Hematopoietic multipotent progenitor cell treated with erythropoietin and hydrocortisone succinate and interleukin-3 and kit ligand, for 6 days (in vitro differentiated cells): ENCODE results near the gene TEX48.

Source experiments
- DNase-seq: peaks from one replicate; pipeline ENCODE4 v3.0.0-alpha.2; 2015

Gene TEX48

DNA sequence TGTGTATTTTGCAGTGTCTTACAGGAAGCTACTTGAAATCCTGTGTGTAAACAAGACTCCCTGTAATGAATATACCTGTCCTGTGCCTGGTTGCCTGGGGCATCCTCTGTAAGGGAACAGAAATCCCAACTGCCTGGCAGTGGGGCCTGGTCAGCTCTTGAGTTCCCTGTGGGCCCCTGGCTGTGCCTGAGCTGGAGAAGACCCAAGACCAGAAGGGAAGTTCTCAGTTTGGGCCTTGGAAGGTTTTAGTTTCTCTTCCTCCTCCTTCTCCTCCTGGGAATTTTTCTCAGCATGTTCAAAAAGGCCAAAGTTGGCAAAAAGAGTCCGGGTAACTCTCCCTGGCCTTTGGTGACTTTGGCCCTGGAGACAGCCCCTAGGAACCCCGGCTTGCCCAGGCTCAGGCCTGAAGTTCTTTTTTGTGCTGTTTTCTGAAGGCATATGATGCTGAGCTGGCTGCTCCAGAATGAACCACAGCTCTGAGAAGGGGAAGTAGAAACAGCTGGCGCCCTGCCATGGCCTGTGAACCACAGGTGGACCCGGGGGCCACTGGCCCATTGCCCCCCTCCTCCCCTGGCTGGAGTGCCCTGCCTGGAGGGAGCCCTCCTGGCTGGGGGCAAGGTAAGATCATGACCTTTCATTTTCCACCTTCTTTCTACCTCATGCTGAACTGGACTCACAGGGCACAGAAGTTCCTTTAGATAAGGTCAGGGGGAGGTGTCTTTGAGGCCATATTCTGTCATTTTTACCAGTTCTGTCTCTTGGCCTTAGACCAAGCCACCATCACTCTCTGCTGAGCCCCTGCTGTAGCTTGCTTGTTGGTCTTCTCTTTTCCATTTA lies 65.1 kb downstream of the TEX48 start:
- DNase-seq: peak; percentile 85
